H1 (cell line): ENCODE data around the gene CROT. TPM values are rescaled to one million over a fixed set of nuclear protein-coding genes. Genes with fewer than 3 reads are reported as not detected.

Experiments used
- CTCF ChIA-PET: fragments of 300-600 bp; sonication (Branson Sonifier 250); formaldehyde crosslinking; loops from one replicate; lab custom pipeline; 2021; ENCODE audit not compliant: partially characterized antibody; lab: Charles Lee
- POLR2A ChIA-PET: fragments of 300-600 bp; sonication (Branson Sonifier 250); formaldehyde crosslinking; loops from one replicate; lab custom pipeline; 2021; ENCODE audit warnings: inconsistent platforms; ENCODE audit not compliant: partially characterized antibody; lab: Charles Lee
- DNase-seq, 2 experiments: peaks; one replicate each; pipeline versions ENCODE4 v3.0.0 to v3.0.0-alpha.2; 2010 to 2022; ENCODE audit warnings: low spot score in 2 of 2, low read depth in 1 of 2, mixed read lengths in 1 of 2
- FAIRE-seq: peaks from 2 replicates; lab custom pipeline; 2011; peaks lifted over from hg19 to GRCh38; lab: Jason Lieb, UNC
- H2AFZ ChIP-seq: 2 replicates; pipeline ENCODE4 v1.8.1; 2012; ENCODE audit warnings: low read length, inconsistent platforms
- H2AK5ac ChIP-seq: 2 replicates; pipeline ENCODE4 v1.6.1; 2013; ENCODE audit warnings: low read depth, low read length
- H2BK120ac ChIP-seq: replicated peaks from 2 replicates; pipeline ENCODE3; 2013; ENCODE audit warnings: low read depth, low read length, inconsistent platforms
- H2BK12ac ChIP-seq: 2 replicates; pipeline ENCODE4 v1.6.1; 2013; ENCODE audit warnings: low read depth, low read length
- H2BK15ac ChIP-seq: 2 replicates; pipeline ENCODE4 v1.6.1; 2013; ENCODE audit warnings: low read length
- H2BK20ac ChIP-seq: 2 replicates; pipeline ENCODE4 v1.6.1; 2013; ENCODE audit warnings: low read length
- H2BK5ac ChIP-seq: 2 replicates; pipeline ENCODE4 v1.6.1; 2013; ENCODE audit warnings: low read depth, low read length
- H3K14ac ChIP-seq: 2 replicates; pipeline ENCODE4 v1.6.1; 2013; ENCODE audit warnings: inconsistent platforms; ENCODE audit not compliant: insufficient read length
- H3K18ac ChIP-seq: 2 replicates; pipeline ENCODE4 v1.6.1; 2013; ENCODE audit warnings: low read length; ENCODE audit errors: extremely low read depth
- H3K23ac ChIP-seq: 2 replicates; pipeline ENCODE4 v1.6.1; 2013; ENCODE audit warnings: inconsistent platforms; ENCODE audit not compliant: insufficient read length
- H3K23me2 ChIP-seq: 2 replicates; pipeline ENCODE4 v1.6.1; 2013; ENCODE audit warnings: low read depth, low read length
- H3K27ac ChIP-seq: 2 replicates; pipeline ENCODE4 v1.6.1; 2011; ENCODE audit warnings: low read depth, low read length, inconsistent platforms
- H3K27me3 ChIP-seq, 4 experiments: replicated peaks in 1 of 4; 1 replicate in 1 of 4; 2 replicates in 3 of 4; pipeline versions ENCODE4 v1.6.1 to v1.8.1; 2011 to 2013; ENCODE audit warnings: low read length in 3 of 4, mild to moderate bottlenecking in 3 of 4, inconsistent platforms in 2 of 4, mixed read lengths in 2 of 4, moderate library complexity in 1 of 4; ENCODE audit not compliant: control insufficient read depth in 3 of 4, insufficient read depth in 3 of 4; ENCODE audit errors: extremely low read depth in 1 of 4
- H3K36me3 ChIP-seq, 4 experiments: 2 replicates each; pipeline versions ENCODE4 v1.6.1 to v1.8.1; 2011 to 2013; ENCODE audit warnings: mild to moderate bottlenecking in 4 of 4, low read length in 3 of 4, moderate library complexity in 2 of 4, control low read depth in 1 of 4, inconsistent platforms in 1 of 4; ENCODE audit not compliant: insufficient read depth in 4 of 4, control insufficient read depth in 2 of 4
- H3K4ac ChIP-seq: replicated peaks from 2 replicates; pipeline ENCODE3; 2013; ENCODE audit warnings: low read length, low read depth, mixed read lengths, inconsistent platforms; ENCODE audit not compliant: insufficient read length
- H3K4me1 ChIP-seq, 4 experiments: replicated peaks in 1 of 4; 1 replicate in 1 of 4; 2 replicates in 3 of 4; pipeline versions ENCODE4 v1.6.1 to v1.8.1; 2011 to 2013; ENCODE audit warnings: low read length in 3 of 4, inconsistent platforms in 2 of 4, mixed read lengths in 1 of 4; ENCODE audit not compliant: insufficient read depth in 4 of 4, control insufficient read depth in 3 of 4
- H3K4me2 ChIP-seq, 2 experiments: 2 replicates each; pipeline versions ENCODE4 v1.6.1 to v1.8.1; 2011 to 2013; ENCODE audit warnings: low read depth in 2 of 2, low read length in 2 of 2, control low read depth in 1 of 2, inconsistent platforms in 1 of 2, mild to moderate bottlenecking in 1 of 2; ENCODE audit not compliant: insufficient read depth in 1 of 2
- H3K4me3 ChIP-seq, 4 experiments: fragments of 200-600, 300-600 bp in 1 of 4; sonication (generic), shearing (Covaris generic), sonication (Bioruptor Twin) in 1 of 4; 2 replicates each; pipeline versions ENCODE4 v1.5.1 to v1.8.1; 2011 to 2016; ENCODE audit warnings: low read length in 4 of 4, low read depth in 3 of 4, control low read depth in 2 of 4, inconsistent platforms in 2 of 4, mild to moderate bottlenecking in 2 of 4, mixed read lengths in 1 of 4, moderate library complexity in 1 of 4; ENCODE audit not compliant: insufficient read depth in 2 of 4; ENCODE audit errors: extremely low read depth in 1 of 4
- H3K56ac ChIP-seq: replicated peaks from 2 replicates; pipeline ENCODE3; 2013; ENCODE audit warnings: low read depth, mild to moderate bottlenecking, mixed read lengths, low read length, inconsistent platforms; ENCODE audit not compliant: insufficient read length
- H3K79me1 ChIP-seq: 2 replicates; pipeline ENCODE4 v1.6.1; 2013; ENCODE audit warnings: low read depth, low read length, control low read depth
- H3K79me2 ChIP-seq, 2 experiments: 2 replicates each; pipeline versions ENCODE4 v1.6.1 to v1.8.1; 2012 to 2013; ENCODE audit warnings: low read length in 2 of 2, mild to moderate bottlenecking in 2 of 2, inconsistent platforms in 1 of 2; ENCODE audit not compliant: insufficient read depth in 2 of 2, control insufficient read depth in 1 of 2
- H3K9ac ChIP-seq, 4 experiments: replicated peaks in 1 of 4; 1 replicate in 1 of 4; 2 replicates in 3 of 4; pipeline versions ENCODE4 v1.6.1 to v1.8.1; 2011 to 2013; ENCODE audit warnings: low read depth in 3 of 4, low read length in 3 of 4, control low read depth in 2 of 4, mild to moderate bottlenecking in 2 of 4, moderate library complexity in 2 of 4, inconsistent platforms in 1 of 4; ENCODE audit errors: extremely low read depth in 1 of 4
- H3K9me3 ChIP-seq, 2 experiments: 2 replicates each; pipeline versions ENCODE4 v1.6.1 to v1.8.1; 2012 to 2013; ENCODE audit warnings: mild to moderate bottlenecking in 2 of 2, moderate library complexity in 2 of 2, control low read depth in 1 of 2, inconsistent platforms in 1 of 2, low read depth in 1 of 2, low read length in 1 of 2, mixed read lengths in 1 of 2; ENCODE audit not compliant: insufficient read depth in 2 of 2
- H4K20me1 ChIP-seq, 2 experiments: replicated peaks in 1 of 2; 2 replicates each; pipeline versions ENCODE3 to v1.8.1; 2011 to 2013; ENCODE audit warnings: inconsistent platforms in 2 of 2, low read length in 2 of 2, mild to moderate bottlenecking in 1 of 2; ENCODE audit not compliant: insufficient read depth in 2 of 2, control insufficient read depth in 1 of 2
- H4K5ac ChIP-seq: 2 replicates; pipeline ENCODE4 v1.6.1; 2013; ENCODE audit warnings: low read length, low read depth, mixed read lengths, inconsistent platforms; ENCODE audit not compliant: insufficient read length
- H4K8ac ChIP-seq: 2 replicates; pipeline ENCODE4 v1.8.0; 2013; ENCODE audit warnings: mild to moderate bottlenecking, moderate library complexity, low read length, inconsistent platforms; ENCODE audit not compliant: insufficient read depth; ENCODE audit errors: extremely low read depth
- H4K91ac ChIP-seq: replicated peaks from 2 replicates; pipeline ENCODE3; 2013; ENCODE audit warnings: low read length, mixed read lengths, inconsistent platforms; ENCODE audit not compliant: insufficient read length
- YY1 ChIP-seq: IDR thresholded peaks from 2 replicates; pipeline ENCODE4 v1.6.1; 2011; ENCODE audit warnings: low read depth, mild to moderate bottlenecking, low read length
- polyA plus RNA-seq, 7 experiments: library from polyadenylated mRNA; depleted of rRNA in 3 of 7; stranded (reverse) in 5 of 7; unstranded in 2 of 7; fragments of >200 nt in 5 of 7; fragments of 200-250 nt in 2 of 7; gene quantifications; 1 replicate in 5 of 7; 2 replicates in 1 of 7; 4 replicates in 1 of 7; pipeline versions ENCODE4 v1.2.1 to v1.2.3, GENCODE V29; 2011 to 2013; ENCODE audit warnings: missing spikeins in 2 of 7, mixed read lengths in 2 of 7
- total RNA-seq: library from RNA; stranded (reverse); fragmentation: NEBNext Ultra II Directional; extraction: Animal tissue kit (Norgen Biotek cat#: 25700); gene quantifications from 2 replicates; pipeline ENCODE4 v1.2.1, GENCODE V29; 2021

The CROT gene
- total and polyA plus RNA-seq, 2 of the 8 experiments (the other 6 are each of a cell fraction or from before 2014, with no cell fraction given) = 2.2 to 5.6 TPM

GRCh38 chr7:87300756-87301155 is 44.7 kb upstream of the CROT start:
- Histone ChIP-seq H3K9ac (no peak overlapping the region), H4K20me1 (no peaks in the 10 kb centered on the region), H2BK15ac (no peak overlapping the region), H3K4ac (no peak overlapping the region), H3K14ac (no peak overlapping the region), H2AK5ac (no peak overlapping the region), H4K91ac (no peak overlapping the region), H3K4me3 (no peak overlapping the region), H2BK12ac (no peak overlapping the region), H2BK120ac (no peak overlapping the region), H3K4me1 (no peaks in the 10 kb centered on the region), H2BK20ac (no peak overlapping the region), H3K27me3 (no peaks in the 10 kb centered on the region), H2AFZ (no peak overlapping the region), H3K36me3 (no peaks in the 10 kb centered on the region), H3K79me2 (no peaks in the 10 kb centered on the region), H3K23ac (no peak overlapping the region), H3K9me3 (peaks cover 0 to 7% of the 10 kb centered on the region in 2 experiments; a peak in 2 of 4 replicates), H4K5ac (no peak overlapping the region), H3K23me2 (no peaks in the 10 kb centered on the region), H3K18ac (no peak overlapping the region), H4K8ac (no peak overlapping the region), H3K79me1 (no peaks in the 10 kb centered on the region), H2BK5ac (no peak overlapping the region), H3K56ac (no peak overlapping the region), H3K27ac (no peak overlapping the region), H3K4me2 (no peak overlapping the region)
- ChIA-PET CTCF (interaction anchor here (0.7 kb wide), 1 partner anchor 9 kb away, joined by 3 read pairs; no protein-coding TSS in a partner anchor), POLR2A (no interaction called here)
- DNase-seq (no peak), FAIRE-seq (no peak)
- no peak for TF ChIP-seq YY1
